H1 (cell line): ENCODE data around the gene TOPORS. TPM values are rescaled to one million over a fixed set of nuclear protein-coding genes. Genes with fewer than 3 reads are reported as not detected.
A peak's percentile ranks its signal among the peaks of the same experiment; 100 is the strongest.

Experiments used
- CBX5 ChIP-seq: fragments of 300-800, 300-1000 bp; sonication (generic); IDR thresholded peaks from 2 replicates; pipeline ENCODE4 v1.7.1; 2016; ENCODE audit warnings: antibody characterized with exemption, low read length, low read depth
- CEBPB ChIP-seq: IDR thresholded peaks from 2 replicates; pipeline ENCODE4 v1.6.1; 2012; ENCODE audit warnings: low read depth, low read length
- CHD2 ChIP-seq: IDR thresholded peaks from 2 replicates; pipeline ENCODE4 v1.6.1; 2012; ENCODE audit warnings: low read length, improper control_type of control experiment
- CREB1 ChIP-seq: IDR thresholded peaks from 2 replicates; pipeline ENCODE4 v1.6.1; 2012; ENCODE audit warnings: inconsistent platforms
- CTBP2 ChIP-seq: IDR thresholded peaks from 2 replicates; pipeline ENCODE4 v1.7.0; 2011; ENCODE audit warnings: borderline replicate concordance, mild to moderate bottlenecking, moderate library complexity, mixed read lengths, low read length; ENCODE audit not compliant: insufficient read depth, insufficient read length
- EZH2 ChIP-seq: fragments of 200-600 bp; sonication (generic); IDR thresholded peaks from 2 replicates; pipeline ENCODE4 v1.7.1; 2012; ENCODE audit warnings: low read depth, mild to moderate bottlenecking, moderate library complexity, low read length, inconsistent platforms; ENCODE audit not compliant: severe bottlenecking
- KDM5A ChIP-seq: fragments of 200-600 bp; IDR thresholded peaks from 2 replicates; pipeline ENCODE4 v1.7.1; 2012; ENCODE audit warnings: mild to moderate bottlenecking, low read length, inconsistent platforms, mixed read lengths
- POLR2AphosphoS5 ChIP-seq: IDR thresholded peaks from 2 replicates; pipeline ENCODE4 v1.6.1; 2011; ENCODE audit warnings: low read depth, low read length
- RBBP5 ChIP-seq: IDR thresholded peaks from 2 replicates; pipeline ENCODE4 v1.7.1; 2012; ENCODE audit warnings: low read depth, mild to moderate bottlenecking, inconsistent platforms, low read length, moderate library complexity, borderline replicate concordance
- RNF2 ChIP-seq: fragments of 200-900, 300-1000 bp; sonication (generic); IDR thresholded peaks from 2 replicates; pipeline ENCODE4 v1.7.1; 2016; ENCODE audit warnings: borderline replicate concordance, low read depth, mild to moderate bottlenecking, antibody characterized with exemption, low read length; ENCODE audit not compliant: poor library complexity, severe bottlenecking; ENCODE audit errors: missing control alignments
- SP2 ChIP-seq: IDR thresholded peaks from 2 replicates; pipeline ENCODE4 v1.6.1; 2012; ENCODE audit warnings: mild to moderate bottlenecking, low read length, inconsistent platforms
- TBP ChIP-seq: IDR thresholded peaks from 2 replicates; pipeline ENCODE4 v1.6.1; 2011; ENCODE audit warnings: low read depth, low read length, improper control_type of control experiment
- YY1 ChIP-seq: IDR thresholded peaks from 2 replicates; pipeline ENCODE4 v1.6.1; 2011; ENCODE audit warnings: low read depth, mild to moderate bottlenecking, low read length
- polyA plus RNA-seq, 7 experiments: library from polyadenylated mRNA; depleted of rRNA in 3 of 7; stranded (reverse) in 5 of 7; unstranded in 2 of 7; fragments of >200 nt in 5 of 7; fragments of 200-250 nt in 2 of 7; gene quantifications; 1 replicate in 5 of 7; 2 replicates in 1 of 7; 4 replicates in 1 of 7; pipeline versions ENCODE4 v1.2.1 to v1.2.3, GENCODE V29; 2011 to 2013; ENCODE audit warnings: missing spikeins in 2 of 7, mixed read lengths in 2 of 7
- total RNA-seq: library from RNA; stranded (reverse); fragmentation: NEBNext Ultra II Directional; extraction: Animal tissue kit (Norgen Biotek cat#: 25700); gene quantifications from 2 replicates; pipeline ENCODE4 v1.2.1, GENCODE V29; 2021
- TF ChIP-seq, protein P1 (sequence below), 3 experiments: IDR thresholded peaks; 1 replicate in 2 of 3; 2 replicates in 1 of 3; pipeline versions ENCODE4 v1.5.1 to v1.6.1; 2011; ENCODE audit warnings: low read length in 3 of 3, mild to moderate bottlenecking in 3 of 3, inconsistent platforms in 2 of 3, low read depth in 1 of 3, moderate library complexity in 1 of 3; ENCODE audit not compliant: insufficient read depth in 1 of 3; ENCODE audit errors: control extremely low read depth in 1 of 3

TOPORS gene
- total and polyA plus RNA-seq, 2 of the 8 experiments (the other 6 are each of a cell fraction or from before 2014, with no cell fraction given) = 10.3 to 30.7 TPM

DNA sequence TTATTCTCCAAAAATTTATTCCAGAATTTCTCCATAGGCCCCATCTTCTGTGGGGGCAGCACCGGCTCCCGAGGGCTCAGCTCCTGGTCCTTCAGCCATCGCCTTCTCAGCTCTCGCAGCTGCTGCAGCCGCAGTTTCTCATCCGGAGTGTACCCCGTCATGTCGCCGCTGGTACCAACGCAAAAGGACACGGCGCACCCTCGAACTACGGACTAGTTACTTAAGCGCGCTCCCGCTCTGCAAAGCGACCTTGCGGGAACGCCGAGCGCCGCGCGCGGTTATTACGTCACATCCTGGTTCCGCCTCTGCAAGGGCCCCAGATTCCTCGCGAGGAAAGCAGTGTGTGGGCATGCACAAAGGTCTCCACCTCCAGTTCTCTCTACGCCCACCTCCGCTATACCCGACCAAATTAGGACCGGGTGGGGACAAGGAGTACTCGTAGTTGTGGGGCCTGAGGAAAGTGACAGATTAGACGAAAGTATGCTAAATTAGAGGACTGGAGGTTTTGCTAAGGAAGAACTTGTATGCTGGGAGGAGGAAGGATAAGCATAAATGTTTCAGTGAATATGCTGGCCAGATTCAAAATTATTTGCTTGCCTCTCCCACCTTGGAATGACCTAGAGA lies 20.6 kb upstream of the TOPORS start, which contains the start of gene NDUFB6 (continued):
- TF ChIP-seq TBP (peak; percentile 81), EZH2 (no peak), RBBP5 (peak; percentile 87; the same call in 1 of the 2 replicates), CEBPB (peak; percentile 73), CTBP2 (no peak), YY1 (peak; percentile 6; the same call in 1 of the 2 replicates), POLR2AphosphoS5 (peak; percentile 89), SP2 (no peak), KDM5A (peak; percentile 81), CREB1 (peak; percentile 98), RNF2 (no peak), CBX5 (no peak), CHD2 (peak; percentile 82)
- TF ChIP-seq, protein P1, sequence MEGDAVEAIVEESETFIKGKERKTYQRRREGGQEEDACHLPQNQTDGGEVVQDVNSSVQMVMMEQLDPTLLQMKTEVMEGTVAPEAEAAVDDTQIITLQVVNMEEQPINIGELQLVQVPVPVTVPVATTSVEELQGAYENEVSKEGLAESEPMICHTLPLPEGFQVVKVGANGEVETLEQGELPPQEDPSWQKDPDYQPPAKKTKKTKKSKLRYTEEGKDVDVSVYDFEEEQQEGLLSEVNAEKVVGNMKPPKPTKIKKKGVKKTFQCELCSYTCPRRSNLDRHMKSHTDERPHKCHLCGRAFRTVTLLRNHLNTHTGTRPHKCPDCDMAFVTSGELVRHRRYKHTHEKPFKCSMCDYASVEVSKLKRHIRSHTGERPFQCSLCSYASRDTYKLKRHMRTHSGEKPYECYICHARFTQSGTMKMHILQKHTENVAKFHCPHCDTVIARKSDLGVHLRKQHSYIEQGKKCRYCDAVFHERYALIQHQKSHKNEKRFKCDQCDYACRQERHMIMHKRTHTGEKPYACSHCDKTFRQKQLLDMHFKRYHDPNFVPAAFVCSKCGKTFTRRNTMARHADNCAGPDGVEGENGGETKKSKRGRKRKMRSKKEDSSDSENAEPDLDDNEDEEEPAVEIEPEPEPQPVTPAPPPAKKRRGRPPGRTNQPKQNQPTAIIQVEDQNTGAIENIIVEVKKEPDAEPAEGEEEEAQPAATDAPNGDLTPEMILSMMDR (IDR thresholded peaks at IDR 0.05; ENCODE audit: control extremely low read depth in 1 of 3, insufficient read depth in 1 of 3, low read depth in 1 of 3, low read length in 3 of 3) = no peak
- TF ChIP-seq, all 59 proteins: peak for 26
